ENCODE results near the gene NOL9. TPM values are rescaled to one million over a fixed set of nuclear protein-coding genes. Genes with fewer than 3 reads are reported as not detected.

NOL9 gene
- total RNA-seq, 1 donor from 2014 or later, result 48.0 TPM

- DNase-seq (ENCODE audit: low spot score), result no peak
- Histone ChIP-seq H3K4me2 (no peak overlapping the region), H3K4me1 (peaks cover 5% of the 10 kb centered on the region), H3K36me3 (no peaks in the 10 kb centered on the region), H3K9me3 (ENCODE audit: low read depth) (no peaks in the 10 kb centered on the region), H3K4me3 (no peak overlapping the region), H3K27ac (no peak overlapping the region), H3K79me2 (ENCODE audit: low read depth) (no peaks in the 10 kb centered on the region), H2AFZ (replicated peaks) (no peak overlapping the region), H3F3A (ENCODE audit: low read depth) (no peaks in the 10 kb centered on the region), H4K20me1 (ENCODE audit: low read depth) (no peaks in the 10 kb centered on the region), H3K9ac (no peak overlapping the region), H3K27me3 (no peaks in the 10 kb centered on the region)
- TF ChIP-seq EZH2 (IDR thresholded peaks at IDR 0.05), result no peak
- TF ChIP-seq CTCF (IDR thresholded peaks at IDR 0.05), result no peak
- no peak for TF ChIP-seq EZH2phosphoT487 (IDR thresholded peaks at IDR 0.05)
- Mint-ChIP-seq H3K36me3 (no peaks in the 10 kb centered on the region), H3K27me3 (ENCODE audit: insufficient read depth, low read depth) (peaks cover 5% of the 10 kb centered on the region), H3K4me3 (no peak overlapping the region), H3K9me3 (no peaks in the 10 kb centered on the region), H3K27ac (peak overlapping the region; percentile 93), H3K4me1 (peaks cover 18% of the 10 kb centered on the region)
Measured at GRCh38 chr1:6506210-6507036, 47.9 kb downstream of the NOL9 start.

- Histone ChIP-seq H3K9me3 (ENCODE audit: low read depth) (no peaks in the 10 kb centered on the region), H3K9ac (no peak overlapping the region), H3K27me3 (no peaks in the 10 kb centered on the region), H3K36me3 (no peaks in the 10 kb centered on the region), H3K4me3 (no peak overlapping the region), H3K27ac (no peak overlapping the region), H3K4me1 (peaks cover 5% of the 10 kb centered on the region), H3F3A (ENCODE audit: low read depth) (no peaks in the 10 kb centered on the region), H4K20me1 (ENCODE audit: low read depth) (no peaks in the 10 kb centered on the region), H3K4me2 (no peak overlapping the region), H2AFZ (replicated peaks) (no peak overlapping the region), H3K79me2 (ENCODE audit: low read depth) (no peaks in the 10 kb centered on the region)
- peaks cover 22% of the 10 kb centered on the region for H3K4me1 Mint-ChIP-seq
- TF ChIP-seq EZH2phosphoT487 (IDR thresholded peaks at IDR 0.05) (no peak), CTCF (IDR thresholded peaks at IDR 0.05) (no peak), EZH2 (IDR thresholded peaks at IDR 0.05) (no peak)
- peak overlapping the region; percentile 90 for H3K27ac Mint-ChIP-seq
- H3K9me3 Mint-ChIP-seq, result no peaks in the 10 kb centered on the region
- H3K36me3 Mint-ChIP-seq, result no peaks in the 10 kb centered on the region
- no peak overlapping the region for H3K4me3 Mint-ChIP-seq
- no peak for DNase-seq (ENCODE audit: low spot score)
- peaks cover 7% of the 10 kb centered on the region for H3K27me3 Mint-ChIP-seq (ENCODE audit: insufficient read depth, low read depth)
Measured at GRCh38 chr1:6505367-6506209, 48.7 kb downstream of the NOL9 start.

GRCh38 chr1:6504887-6505286, 49.4 kb downstream of the NOL9 start:
- Mint-ChIP-seq H3K36me3 (no peaks in the 10 kb centered on the region), H3K4me3 (no peak overlapping the region), H3K4me1 (peaks cover 19% of the 10 kb centered on the region), H3K9me3 (no peaks in the 10 kb centered on the region), H3K27ac (peak overlapping the region; percentile 94), H3K27me3 (ENCODE audit: insufficient read depth, low read depth) (peaks cover 8% of the 10 kb centered on the region)
- Histone ChIP-seq H3K4me2 (no peak overlapping the region), H3K4me1 (peaks cover 5% of the 10 kb centered on the region), H3F3A (ENCODE audit: low read depth) (no peaks in the 10 kb centered on the region), H3K9me3 (ENCODE audit: low read depth) (no peaks in the 10 kb centered on the region), H4K20me1 (ENCODE audit: low read depth) (no peaks in the 10 kb centered on the region), H3K9ac (no peak overlapping the region), H2AFZ (replicated peaks) (no peak overlapping the region), H3K27ac (no peak overlapping the region), H3K4me3 (no peak overlapping the region), H3K79me2 (ENCODE audit: low read depth) (no peaks in the 10 kb centered on the region), H3K27me3 (no peaks in the 10 kb centered on the region), H3K36me3 (no peaks in the 10 kb centered on the region)
- TF ChIP-seq EZH2phosphoT487 (IDR thresholded peaks at IDR 0.05) (no peak), EZH2 (IDR thresholded peaks at IDR 0.05) (no peak), CTCF (IDR thresholded peaks at IDR 0.05) (no peak)
- DNase-seq (ENCODE audit: low spot score), result no peak

All from neural progenitor cell (in vitro differentiated cells).